Fibroblast of skin of right biceps (primary cell): Measurements from ENCODE around the gene C4B.
"Not testable (repeated sequence)": the region's sequence is repeated elsewhere in the genome, so short reads cannot be mapped to it uniquely, and the experiment has no call there.

Source experiments
- DNase-seq: peaks from one replicate; pipeline ENCODE4 v3.0.0-alpha.2; 2013

The C4B gene

DNA sequence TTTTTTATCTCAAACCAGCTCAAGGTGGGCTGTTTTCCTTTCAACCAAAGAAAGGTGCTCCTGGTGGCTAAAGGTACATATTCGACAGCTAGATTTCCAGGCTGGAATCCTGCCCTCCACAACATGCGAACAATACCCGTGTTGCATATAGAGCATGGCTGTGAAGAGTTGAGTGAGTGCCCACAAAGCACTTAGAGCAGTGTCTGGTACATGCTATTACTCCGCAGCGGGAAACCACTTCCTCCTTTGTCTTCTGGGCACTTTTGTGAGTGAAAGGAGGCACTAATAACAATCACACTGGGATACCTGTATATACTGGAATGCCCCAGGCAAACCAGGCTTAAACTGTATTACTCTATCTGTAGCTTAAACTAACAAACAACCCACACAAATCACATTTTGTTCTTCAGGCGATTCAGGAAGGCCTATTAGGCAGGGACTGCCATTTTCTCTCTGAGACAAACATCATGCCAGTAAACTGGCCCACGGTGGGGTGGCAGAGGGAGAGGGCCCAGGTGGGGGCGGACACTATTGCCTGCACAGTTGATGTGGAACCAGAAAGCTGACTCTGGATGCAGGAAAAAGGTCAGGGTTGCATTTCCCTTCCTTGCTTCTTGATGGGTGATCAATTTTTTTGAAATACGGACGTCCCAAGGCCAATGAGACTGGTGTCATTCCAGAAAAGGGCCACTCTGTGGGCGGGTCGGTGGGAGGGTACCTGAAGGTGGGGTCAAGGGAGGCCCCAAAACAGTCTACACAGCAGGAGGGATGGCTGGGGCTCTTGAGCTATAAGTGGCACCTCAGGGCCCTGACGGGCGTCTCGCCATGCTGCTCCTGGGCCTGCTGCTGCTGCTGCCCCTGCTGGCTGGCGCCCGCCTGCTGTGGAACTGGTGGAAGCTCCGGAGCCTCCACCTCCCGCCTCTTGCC lies 23.3 kb downstream of the C4B start, which contains the start of gene CYP21A2:
Gene CYP21A2 (plus strand): TSS at position 818 of the 927 bp plus-strand sequence. CDS start 8 bp downstream, at position 826.
- DNase-seq, result not testable (repeated sequence)

- not testable (repeated sequence) for DNase-seq
Measured at GRCh38 chr6:32038878-32039277, 24.3 kb downstream of the C4B start.

DNA sequence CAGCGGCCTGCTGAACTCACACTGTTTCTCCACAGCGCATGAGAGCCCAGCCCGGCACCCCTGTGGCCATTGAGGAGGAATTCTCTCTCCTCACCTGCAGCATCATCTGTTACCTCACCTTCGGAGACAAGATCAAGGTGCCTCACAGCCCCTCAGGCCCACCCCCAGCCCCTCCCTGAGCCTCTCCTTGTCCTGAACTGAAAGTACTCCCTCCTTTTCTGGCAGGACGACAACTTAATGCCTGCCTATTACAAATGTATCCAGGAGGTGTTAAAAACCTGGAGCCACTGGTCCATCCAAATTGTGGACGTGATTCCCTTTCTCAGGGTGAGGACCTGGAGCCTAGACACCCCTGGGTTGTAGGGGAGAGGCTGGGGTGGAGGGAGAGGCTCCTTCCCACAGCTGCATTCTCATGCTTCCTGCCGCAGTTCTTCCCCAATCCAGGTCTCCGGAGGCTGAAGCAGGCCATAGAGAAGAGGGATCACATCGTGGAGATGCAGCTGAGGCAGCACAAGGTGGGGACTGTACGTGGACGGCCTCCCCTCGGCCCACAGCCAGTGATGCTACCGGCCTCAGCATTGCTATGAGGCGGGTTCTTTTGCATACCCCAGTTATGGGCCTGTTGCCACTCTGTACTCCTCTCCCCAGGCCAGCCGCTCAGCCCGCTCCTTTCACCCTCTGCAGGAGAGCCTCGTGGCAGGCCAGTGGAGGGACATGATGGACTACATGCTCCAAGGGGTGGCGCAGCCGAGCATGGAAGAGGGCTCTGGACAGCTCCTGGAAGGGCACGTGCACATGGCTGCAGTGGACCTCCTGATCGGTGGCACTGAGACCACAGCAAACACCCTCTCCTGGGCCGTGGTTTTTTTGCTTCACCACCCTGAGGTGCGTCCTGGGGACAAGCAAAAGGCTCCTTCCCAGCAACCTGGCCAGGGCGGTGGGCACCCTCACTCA lies 25.0 kb downstream of the C4B start:
- not testable (repeated sequence) for DNase-seq

GRCh38 chr6:32040299-32041049 lies 25.9 kb downstream of the C4B start:
- not testable (repeated sequence) for DNase-seq

- not testable (repeated sequence) for DNase-seq
Measured at GRCh38 chr6:32041050-32041321, 26.4 kb downstream of the C4B start.

DNA sequence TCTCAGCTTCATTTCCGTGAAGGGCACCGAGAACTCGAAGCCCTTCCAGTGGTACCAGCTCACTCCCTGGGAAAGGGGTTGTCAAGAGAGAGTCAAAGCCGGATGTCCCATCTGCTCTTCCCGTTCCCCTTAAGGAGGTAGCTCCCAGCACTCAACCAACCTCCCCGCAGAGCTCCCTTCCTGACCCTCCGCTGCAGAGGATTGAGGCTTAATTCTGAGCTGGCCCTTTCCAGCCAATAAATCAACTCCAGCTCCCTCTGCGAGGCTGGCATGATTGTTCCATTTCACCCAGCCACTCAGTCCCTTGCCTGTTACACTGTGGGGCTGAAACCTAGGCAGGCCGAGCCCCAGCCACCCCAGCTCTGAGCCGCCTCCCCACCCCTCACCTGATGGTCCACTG lies 26.8 kb downstream of the C4B start:
- DNase-seq, result not testable (repeated sequence)

DNA sequence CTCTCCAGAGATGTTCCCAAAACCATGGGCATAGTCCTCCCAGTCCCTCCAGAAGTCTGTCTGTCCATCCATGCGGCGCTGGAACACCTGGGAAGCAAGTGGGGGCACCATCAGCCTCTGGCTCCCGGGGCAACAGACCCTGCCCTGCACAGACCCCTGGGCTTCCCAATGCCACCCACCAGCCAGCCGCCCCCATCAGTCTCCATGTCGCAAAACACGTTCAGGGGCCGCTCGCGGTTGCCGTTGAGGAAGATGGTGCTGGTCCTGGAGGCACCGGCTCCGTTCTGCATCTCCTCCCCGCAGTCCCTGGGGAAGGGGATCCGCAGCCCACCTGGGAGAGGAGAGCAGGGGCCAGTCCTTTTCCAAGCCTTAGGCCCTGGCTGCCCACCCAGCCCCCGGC lies 27.7 kb downstream of the C4B start:
- DNase-seq, result not testable (repeated sequence)

- DNase-seq, result not testable (repeated sequence)
Measured at GRCh38 chr6:32043589-32044380, 29.2 kb downstream of the C4B start.

DNA sequence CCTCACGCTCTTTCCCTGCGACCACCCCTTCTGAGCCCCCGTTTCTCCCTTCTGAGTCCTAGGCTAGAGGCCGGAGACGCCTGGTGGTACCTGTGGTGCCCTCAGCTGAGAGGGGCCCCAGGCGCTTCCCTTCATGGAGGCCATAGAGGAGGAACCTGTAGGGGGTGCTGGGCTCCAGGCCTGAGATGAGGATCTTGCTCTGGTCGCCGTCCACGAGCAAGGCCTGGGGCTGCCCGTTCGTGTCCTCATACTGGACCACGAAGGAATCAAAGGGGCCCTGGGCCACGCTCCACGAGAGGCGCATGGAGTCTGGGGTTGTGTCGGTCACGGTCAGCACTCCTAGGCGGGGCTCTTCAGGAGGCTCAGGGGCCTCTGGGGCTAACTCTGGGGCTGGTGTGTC lies 30.3 kb downstream of the C4B start:
- DNase-seq, result not testable (repeated sequence)

- DNase-seq, result no peak
Measured at GRCh38 chr6:32045811-32046449, 31.3 kb downstream of the C4B start.

GRCh38 chr6:32046450-32047083 lies 32.0 kb downstream of the C4B start:
- DNase-seq, result peak; percentile 39

DNA sequence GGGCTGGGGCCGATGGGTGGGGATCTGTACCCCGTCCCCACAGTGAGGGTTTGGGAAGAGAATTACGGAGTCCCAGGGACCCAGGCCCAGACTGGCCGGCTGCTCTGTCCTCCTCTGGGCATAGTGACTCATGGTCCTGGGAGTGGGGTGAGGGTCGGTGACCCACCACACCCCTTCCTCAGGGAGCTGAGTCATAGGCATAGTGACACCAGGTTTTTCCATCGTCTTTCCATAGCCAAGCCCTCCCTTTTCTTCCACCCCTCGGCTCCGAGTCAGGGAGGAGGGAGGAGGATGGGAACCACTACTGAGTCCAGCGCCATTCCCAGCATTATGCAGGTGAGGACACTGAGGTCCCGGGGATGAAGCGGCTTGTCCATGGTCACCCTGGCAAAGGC lies 32.5 kb downstream of the C4B start:
- peak; percentile 39 for DNase-seq

DNA sequence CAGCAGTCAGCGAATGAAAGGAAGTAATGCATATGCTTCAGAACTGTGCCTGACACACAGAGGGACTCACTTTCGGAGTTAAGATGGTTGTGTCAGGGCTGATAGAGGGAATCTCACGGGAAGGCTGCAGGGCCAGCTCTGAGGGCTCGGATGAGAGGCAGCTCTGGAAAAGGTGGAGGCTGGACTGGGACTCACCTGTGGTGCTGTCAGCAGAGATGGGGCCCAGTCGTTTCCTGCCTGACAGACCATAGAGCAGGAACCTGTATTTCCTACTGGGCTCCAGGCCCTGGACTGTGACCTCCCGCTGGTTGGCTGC lies 32.9 kb downstream of the C4B start:
- no peak for DNase-seq

DNA sequence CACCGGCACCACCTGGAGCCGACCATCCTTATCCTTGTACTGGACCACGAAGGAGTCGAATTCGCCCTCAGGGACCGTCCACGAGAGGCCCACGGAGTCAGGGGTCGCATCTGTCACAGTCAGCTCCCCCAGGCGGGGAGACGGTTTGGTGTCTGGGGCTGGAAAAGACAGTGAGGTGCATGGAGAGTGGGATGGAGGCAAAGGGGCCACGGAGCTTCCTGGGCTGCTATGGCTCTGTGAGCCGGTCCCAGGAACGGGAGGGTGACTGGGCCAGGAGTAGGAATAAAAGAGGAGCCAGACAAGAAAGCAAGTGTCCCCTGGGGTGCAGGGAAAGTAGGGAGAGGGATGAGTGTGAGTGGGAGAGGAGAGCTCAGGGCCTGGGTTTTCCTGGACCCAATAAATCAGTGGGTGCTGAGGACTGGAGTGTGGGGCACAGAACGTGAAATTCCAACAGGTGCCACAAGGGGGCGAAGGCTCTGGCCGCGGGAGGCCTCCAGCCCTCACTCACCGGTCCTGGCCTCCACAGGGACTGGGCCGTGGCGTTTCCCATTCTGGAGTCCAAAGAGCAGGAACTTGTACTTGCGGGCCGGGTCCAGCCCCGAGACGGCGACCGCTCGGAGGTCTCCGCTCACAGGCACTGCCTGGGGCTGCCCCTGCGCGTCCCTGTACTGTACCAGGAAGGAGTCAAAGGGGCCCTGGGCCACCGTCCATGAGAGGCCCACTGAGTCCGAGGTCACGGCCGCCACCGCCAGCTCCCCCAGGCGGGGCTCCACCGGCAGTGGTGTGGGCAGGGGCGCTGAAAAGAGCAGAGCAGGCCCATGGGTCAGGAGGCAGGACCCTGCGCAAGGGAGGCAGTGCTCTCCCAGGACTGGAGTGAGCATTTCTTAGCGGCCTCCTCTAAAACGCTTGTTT lies 33.5 kb downstream of the C4B start:
- peak; percentile 47 for DNase-seq

GRCh38 chr6:32049149-32049548 lies 34.6 kb downstream of the C4B start:
- not testable (repeated sequence) for DNase-seq

DNA sequence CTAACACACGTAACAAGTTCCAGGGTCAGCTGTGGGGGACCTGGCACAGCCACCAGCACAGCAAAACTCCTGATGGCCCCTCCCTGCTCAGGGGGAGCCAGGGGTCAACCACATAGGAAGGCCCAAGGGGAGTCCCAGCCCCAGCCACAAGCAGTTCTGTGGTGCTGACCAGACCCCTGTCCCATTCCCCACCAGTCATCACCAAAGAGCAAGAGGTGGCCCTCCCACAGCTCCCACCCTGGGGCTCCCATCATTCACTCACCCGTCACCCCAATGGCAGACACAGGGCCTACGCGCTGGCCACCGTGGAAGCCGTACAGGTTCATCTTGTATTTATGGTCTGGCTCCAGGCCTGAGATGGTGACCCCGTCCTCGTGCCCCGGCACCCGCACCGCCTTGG lies 35.1 kb downstream of the C4B start:
- not testable (repeated sequence) for DNase-seq

GRCh38 chr6:32050562-32050961 lies 36.0 kb downstream of the C4B start:
- DNase-seq, result no peak

GRCh38 chr6:32052626-32053025 lies 38.0 kb downstream of the C4B start:
- DNase-seq, result not testable (repeated sequence)

GRCh38 chr6:32053314-32053713 lies 38.7 kb downstream of the C4B start:
- not testable (repeated sequence) for DNase-seq

DNA sequence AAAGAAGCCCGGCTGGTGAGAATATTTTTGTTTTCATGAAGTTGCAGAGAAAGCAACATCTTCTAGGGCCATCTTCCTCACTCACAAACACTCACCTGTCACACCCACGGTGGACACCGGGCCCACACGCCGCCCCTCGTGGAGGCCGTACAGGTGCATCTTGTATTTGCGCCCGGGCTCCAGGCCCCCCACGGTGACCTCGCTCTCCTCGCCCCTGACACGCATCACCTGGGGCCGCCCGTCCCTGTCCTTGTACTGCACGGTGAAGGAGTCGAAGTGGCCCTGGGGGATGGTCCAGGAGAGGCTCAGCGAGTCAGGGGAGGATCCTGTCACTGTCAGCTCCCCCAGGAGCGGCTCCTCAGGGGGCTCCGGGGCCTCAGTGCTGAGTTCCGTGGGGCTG lies 41.2 kb downstream of the C4B start:
- DNase-seq, result not testable (repeated sequence)
